ENCODE data around the gene FOXP4. TPM values are rescaled to one million over a fixed set of nuclear protein-coding genes. Genes with fewer than 3 reads are reported as not detected.

The FOXP4 gene
- total RNA-seq, 4 donors from 2014 or later: 10.8 to 30.7 (median 17.7) TPM

GRCh38 chr6:41547799-41548097, 1.6 kb downstream of the FOXP4 start:
- WGBS: 11% methylated on average over 11 of the region's 21 CpGs
- intact Hi-C loops (cut with DNase I): loop anchor here (2.0 to 5.0 kb wide), 2 partner anchors 45 to 123 kb away; no protein-coding TSS in a partner anchor

GRCh38 chr6:41548098-41548840, 2.1 kb downstream of the FOXP4 start:
- intact Hi-C loops (cut with DNase I): loop anchor here (5.0 kb wide), 1 partner anchor 46 kb away; no protein-coding TSS in a partner anchor
- peaks cover 0 to 24% (median 6%) of the 10 kb centered on the region in 4 donors for H3K36me3 ChIP-seq
- peaks cover 0 to 4% (median 0%) of the 10 kb centered on the region in 4 donors for H3K27me3 ChIP-seq
- no peak for DNase-seq (ENCODE audit: extremely low spot score)
- H3K9me3 ChIP-seq: no peaks in the 10 kb centered on the region
- WGBS: 54% methylated on average over 19 of the region's 50 CpGs
- peak overlapping the region; percentile 85 to 98 (median 93) for H3K4me3 ChIP-seq
- no peak overlapping the region for H3K27ac ChIP-seq (replicated peaks in 1 of 4)
- TF ChIP-seq CTCF (IDR thresholded peaks at IDR 0.05) (no peak), POLR2A (IDR thresholded peaks at IDR 0.05; ENCODE audit: low read depth) (no peak), POLR2AphosphoS5 (IDR thresholded peaks at IDR 0.05) (no peak), EP300 (IDR thresholded peaks at IDR 0.05) (no peak)
- peaks cover 40 to 66% (median 50%) of the 10 kb centered on the region in 4 donors for H3K4me1 ChIP-seq

More at GRCh38 chr6:41547799-41548097, 1.6 kb downstream of the FOXP4 start:
- no peaks in the 10 kb centered on the region for H3K9me3 ChIP-seq
- H3K4me3 ChIP-seq: peak overlapping the region; percentile 85 to 98 (median 93)
- no peak for DNase-seq (ENCODE audit: extremely low spot score)
- peak overlapping the region in 1 of 4 donors; percentile 91 for H3K27ac ChIP-seq (replicated peaks in 1 of 4)
- TF ChIP-seq EP300 (IDR thresholded peaks at IDR 0.05) (no peak), POLR2AphosphoS5 (IDR thresholded peaks at IDR 0.05) (no peak)
- H3K4me1 ChIP-seq: peaks cover 40 to 61% (median 50%) of the 10 kb centered on the region in 4 donors
- peaks cover 0 to 4% (median 0%) of the 10 kb centered on the region in 4 donors for H3K27me3 ChIP-seq
- peaks cover 0 to 20% (median 6%) of the 10 kb centered on the region in 4 donors for H3K36me3 ChIP-seq

- TF ChIP-seq POLR2A (IDR thresholded peaks at IDR 0.05; ENCODE audit: low read depth) (no peak), EP300 (IDR thresholded peaks at IDR 0.05) (no peak), POLR2AphosphoS5 (IDR thresholded peaks at IDR 0.05) (no peak), CTCF (IDR thresholded peaks at IDR 0.05) (no peak)
- Histone ChIP-seq H3K27me3 (peaks cover 0 to 4% (median 0%) of the 10 kb centered on the region in 4 donors), H3K4me1 (peaks cover 40 to 69% (median 52%) of the 10 kb centered on the region in 4 donors), H3K36me3 (peaks cover 0 to 25% (median 6%) of the 10 kb centered on the region in 4 donors), H3K4me3 (peak overlapping the region in 2 of 4 donors; percentile 96 to 98), H3K9me3 (no peaks in the 10 kb centered on the region), H3K27ac (replicated peaks in 1 of 4) (no peak overlapping the region)
- no peak for DNase-seq (ENCODE audit: extremely low spot score)
- intact Hi-C loops (cut with DNase I): loop anchor here (5.0 kb wide), 1 partner anchor 47 kb away; no protein-coding TSS in a partner anchor
- 79% methylated on average over 11 of the region's 11 CpGs for WGBS
These were observed 2.9 kb downstream of the FOXP4 start for GRCh38 chr6:41548841-41549642.

- intact Hi-C loops (cut with DNase I): loop anchor here (5.0 kb wide), 1 partner anchor 47 kb away; no protein-coding TSS in a partner anchor
- Histone ChIP-seq H3K27me3 (peaks cover 0 to 4% (median 0%) of the 10 kb centered on the region in 4 donors), H3K9me3 (no peaks in the 10 kb centered on the region), H3K36me3 (peaks cover 0 to 29% (median 6%) of the 10 kb centered on the region in 4 donors), H3K4me1 (peaks cover 40 to 69% (median 52%) of the 10 kb centered on the region in 4 donors), H3K4me3 (no peak overlapping the region), H3K27ac (replicated peaks in 1 of 4) (no peak overlapping the region)
- no peak for TF ChIP-seq EP300 (IDR thresholded peaks at IDR 0.05)
- TF ChIP-seq POLR2AphosphoS5 (IDR thresholded peaks at IDR 0.05): no peak
- TF ChIP-seq POLR2A (IDR thresholded peaks at IDR 0.05; ENCODE audit: low read depth): no peak
- TF ChIP-seq CTCF (IDR thresholded peaks at IDR 0.05): no peak
- no peak for DNase-seq (ENCODE audit: extremely low spot score)
- WGBS: 94% methylated on average over 2 of the region's 2 CpGs
These were observed 3.5 kb downstream of the FOXP4 start for GRCh38 chr6:41549673-41550072.
